ENCODE data around the gene ESR2.

Gene ESR2

DNA sequence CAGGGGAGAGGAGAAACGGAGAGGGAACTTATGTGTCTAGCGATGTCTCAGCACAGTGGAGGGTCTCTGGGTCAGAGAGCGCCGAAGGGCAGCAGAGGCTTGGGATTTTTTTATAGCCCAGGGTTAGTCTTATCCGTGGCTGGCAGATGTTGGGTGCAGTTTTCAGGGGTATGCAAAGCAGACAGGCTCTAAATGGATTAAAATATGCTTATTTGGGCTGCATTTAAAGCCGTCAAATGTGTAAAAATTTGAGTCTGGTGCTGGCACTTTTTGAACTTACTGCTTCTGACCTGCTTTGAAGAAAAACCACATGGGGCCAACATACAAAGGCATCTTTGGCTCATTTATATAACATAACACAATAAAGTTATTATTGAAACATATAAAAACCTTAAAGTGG, 178.8 kb downstream of the ESR2 start:
- no peak overlapping the region for H3K4me2 ChIP-seq
- TF ChIP-seq, protein P1, sequence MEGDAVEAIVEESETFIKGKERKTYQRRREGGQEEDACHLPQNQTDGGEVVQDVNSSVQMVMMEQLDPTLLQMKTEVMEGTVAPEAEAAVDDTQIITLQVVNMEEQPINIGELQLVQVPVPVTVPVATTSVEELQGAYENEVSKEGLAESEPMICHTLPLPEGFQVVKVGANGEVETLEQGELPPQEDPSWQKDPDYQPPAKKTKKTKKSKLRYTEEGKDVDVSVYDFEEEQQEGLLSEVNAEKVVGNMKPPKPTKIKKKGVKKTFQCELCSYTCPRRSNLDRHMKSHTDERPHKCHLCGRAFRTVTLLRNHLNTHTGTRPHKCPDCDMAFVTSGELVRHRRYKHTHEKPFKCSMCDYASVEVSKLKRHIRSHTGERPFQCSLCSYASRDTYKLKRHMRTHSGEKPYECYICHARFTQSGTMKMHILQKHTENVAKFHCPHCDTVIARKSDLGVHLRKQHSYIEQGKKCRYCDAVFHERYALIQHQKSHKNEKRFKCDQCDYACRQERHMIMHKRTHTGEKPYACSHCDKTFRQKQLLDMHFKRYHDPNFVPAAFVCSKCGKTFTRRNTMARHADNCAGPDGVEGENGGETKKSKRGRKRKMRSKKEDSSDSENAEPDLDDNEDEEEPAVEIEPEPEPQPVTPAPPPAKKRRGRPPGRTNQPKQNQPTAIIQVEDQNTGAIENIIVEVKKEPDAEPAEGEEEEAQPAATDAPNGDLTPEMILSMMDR (conservative IDR thresholded peaks at IDR 0.05; ENCODE audit: low read depth, low read length) = no peak
- H2AFZ ChIP-seq (ENCODE audit: low read depth) = no peak overlapping the region
- H3K4me1 ChIP-seq (ENCODE audit: low read depth, poor library complexity, severe bottlenecking) = peaks cover 11% of the 10 kb centered on the region
- no peak overlapping the region for H3K9ac ChIP-seq
- no peaks in the 10 kb centered on the region for H4K20me1 ChIP-seq (ENCODE audit: insufficient read depth)
- H3K79me2 ChIP-seq (ENCODE audit: insufficient read depth, low read depth) = no peaks in the 10 kb centered on the region
- H3K27me3 ChIP-seq (ENCODE audit: insufficient read depth, low read depth) = no peaks in the 10 kb centered on the region
- no peaks in the 10 kb centered on the region for H3K36me3 ChIP-seq (ENCODE audit: insufficient read depth)
- H3K4me3 ChIP-seq (IDR thresholded peaks at IDR 0.05; ENCODE audit: insufficient read depth, low read depth, low read length) = no peak overlapping the region
- H3K27ac ChIP-seq = no peak overlapping the region

DNA sequence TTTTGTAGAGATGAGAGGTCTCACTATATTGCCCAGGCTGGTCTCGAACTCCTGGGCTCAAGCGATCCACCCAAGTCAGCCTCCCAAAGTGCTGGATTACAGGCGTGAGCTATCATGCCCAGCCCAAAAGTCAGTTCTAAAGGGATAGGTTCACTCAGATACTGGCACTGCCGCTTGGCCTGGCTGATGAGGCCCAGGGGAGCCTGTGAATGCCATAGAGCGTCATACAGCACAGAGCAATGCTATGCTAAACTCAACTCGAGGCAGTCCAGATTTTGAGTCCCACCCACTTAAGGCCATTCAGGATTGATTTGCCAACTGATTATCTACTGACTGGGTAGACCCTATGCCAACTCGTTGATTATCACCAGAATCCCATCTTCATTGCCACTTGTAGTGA, 179.4 kb downstream of the ESR2 start:
- Histone ChIP-seq H3K27me3 (ENCODE audit: insufficient read depth, low read depth) (no peaks in the 10 kb centered on the region), H3K36me3 (ENCODE audit: insufficient read depth) (no peaks in the 10 kb centered on the region), H3K9ac (no peak overlapping the region), H3K79me2 (ENCODE audit: insufficient read depth, low read depth) (no peaks in the 10 kb centered on the region), H4K20me1 (ENCODE audit: insufficient read depth) (no peaks in the 10 kb centered on the region), H3K4me1 (ENCODE audit: low read depth, poor library complexity, severe bottlenecking) (peaks cover 11% of the 10 kb centered on the region), H3K4me2 (no peak overlapping the region), H3K4me3 (IDR thresholded peaks at IDR 0.05; ENCODE audit: insufficient read depth, low read depth, low read length) (no peak overlapping the region), H2AFZ (ENCODE audit: low read depth) (no peak overlapping the region), H3K27ac (no peak overlapping the region)
- TF ChIP-seq, protein P1 (conservative IDR thresholded peaks at IDR 0.05; ENCODE audit: low read depth, low read length) = no peak

DNA sequence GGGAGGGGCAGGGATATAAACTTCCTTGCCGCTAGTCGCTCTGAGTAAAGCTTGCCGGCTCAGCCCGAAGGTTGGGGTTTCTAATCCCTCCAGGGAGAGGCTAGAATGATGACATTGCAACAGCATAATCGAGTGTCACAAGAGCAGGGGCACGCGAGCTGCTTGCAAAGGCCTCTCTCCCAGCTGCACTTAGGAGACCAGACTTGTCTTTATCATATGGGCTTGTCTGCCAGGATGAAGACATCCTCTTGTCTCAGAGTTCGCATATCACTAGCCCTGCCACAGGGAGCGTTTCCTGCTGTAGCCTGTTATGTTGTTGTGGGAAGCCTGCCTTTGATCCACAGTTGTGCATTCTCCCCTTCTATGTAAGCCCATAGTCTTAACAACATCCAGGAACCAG, 180.0 kb downstream of the ESR2 start:
- H3K9ac ChIP-seq = no peak overlapping the region

GRCh38 chr14:64112867-64113678, 181.1 kb downstream of the ESR2 start:
- no peak overlapping the region for H3K9ac ChIP-seq
- H3K4me2 ChIP-seq = peak overlapping the region; percentile 33

More for the DNA sequence above, 180.0 kb downstream of the ESR2 start:
- Histone ChIP-seq H3K4me3 (IDR thresholded peaks at IDR 0.05; ENCODE audit: insufficient read depth, low read depth, low read length) (no peak overlapping the region), H3K36me3 (ENCODE audit: insufficient read depth) (no peaks in the 10 kb centered on the region), H3K27me3 (ENCODE audit: insufficient read depth, low read depth) (no peaks in the 10 kb centered on the region), H3K27ac (no peak overlapping the region), H3K79me2 (ENCODE audit: insufficient read depth, low read depth) (no peaks in the 10 kb centered on the region), H3K4me1 (ENCODE audit: low read depth, poor library complexity, severe bottlenecking) (peaks cover 11% of the 10 kb centered on the region), H4K20me1 (ENCODE audit: insufficient read depth) (no peaks in the 10 kb centered on the region), H3K4me2 (no peak overlapping the region), H2AFZ (ENCODE audit: low read depth) (no peak overlapping the region)
- TF ChIP-seq, protein P1 (conservative IDR thresholded peaks at IDR 0.05; ENCODE audit: low read depth, low read length) = no peak

More at GRCh38 chr14:64112867-64113678, 181.1 kb downstream of the ESR2 start:
- TF ChIP-seq, protein P1 (conservative IDR thresholded peaks at IDR 0.05; ENCODE audit: low read depth, low read length) = no peak
- H3K4me1 ChIP-seq (ENCODE audit: low read depth, poor library complexity, severe bottlenecking) = peaks cover 11% of the 10 kb centered on the region
- no peaks in the 10 kb centered on the region for H3K36me3 ChIP-seq (ENCODE audit: insufficient read depth)
- H3K4me3 ChIP-seq (IDR thresholded peaks at IDR 0.05; ENCODE audit: insufficient read depth, low read depth, low read length) = no peak overlapping the region
- no peaks in the 10 kb centered on the region for H4K20me1 ChIP-seq (ENCODE audit: insufficient read depth)
- H3K79me2 ChIP-seq (ENCODE audit: insufficient read depth, low read depth) = no peaks in the 10 kb centered on the region
- peak overlapping the region; percentile 41; the same call in 1 of the 2 replicates for H2AFZ ChIP-seq (ENCODE audit: low read depth)
- H3K27ac ChIP-seq = peak overlapping the region; percentile 55; the same call in 1 of the 2 replicates
- H3K27me3 ChIP-seq (ENCODE audit: insufficient read depth, low read depth) = no peaks in the 10 kb centered on the region
